Measurements from ENCODE around the gene TSPYL4.

DNA sequence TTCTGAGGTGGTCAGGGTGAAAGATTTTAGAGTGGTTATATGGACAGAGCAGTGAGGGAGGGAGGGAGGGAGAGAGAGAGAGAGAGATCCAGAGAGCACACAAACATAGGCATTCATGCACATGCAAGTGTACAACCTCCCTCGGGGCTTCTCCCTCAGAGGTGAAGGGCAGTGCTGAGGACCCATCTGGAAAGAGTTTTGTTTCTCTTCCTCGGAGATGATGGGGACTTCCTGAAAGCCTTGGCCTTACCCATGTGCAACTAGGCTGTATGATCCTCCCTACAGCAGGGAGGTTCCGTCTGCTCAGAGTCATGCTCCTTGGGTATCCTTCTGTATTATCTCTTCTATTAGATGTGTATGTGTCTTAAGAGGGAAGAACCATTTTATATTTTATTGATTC lies 47.2 kb upstream of the TSPYL4 start:
- TF ChIP-seq, protein P1, sequence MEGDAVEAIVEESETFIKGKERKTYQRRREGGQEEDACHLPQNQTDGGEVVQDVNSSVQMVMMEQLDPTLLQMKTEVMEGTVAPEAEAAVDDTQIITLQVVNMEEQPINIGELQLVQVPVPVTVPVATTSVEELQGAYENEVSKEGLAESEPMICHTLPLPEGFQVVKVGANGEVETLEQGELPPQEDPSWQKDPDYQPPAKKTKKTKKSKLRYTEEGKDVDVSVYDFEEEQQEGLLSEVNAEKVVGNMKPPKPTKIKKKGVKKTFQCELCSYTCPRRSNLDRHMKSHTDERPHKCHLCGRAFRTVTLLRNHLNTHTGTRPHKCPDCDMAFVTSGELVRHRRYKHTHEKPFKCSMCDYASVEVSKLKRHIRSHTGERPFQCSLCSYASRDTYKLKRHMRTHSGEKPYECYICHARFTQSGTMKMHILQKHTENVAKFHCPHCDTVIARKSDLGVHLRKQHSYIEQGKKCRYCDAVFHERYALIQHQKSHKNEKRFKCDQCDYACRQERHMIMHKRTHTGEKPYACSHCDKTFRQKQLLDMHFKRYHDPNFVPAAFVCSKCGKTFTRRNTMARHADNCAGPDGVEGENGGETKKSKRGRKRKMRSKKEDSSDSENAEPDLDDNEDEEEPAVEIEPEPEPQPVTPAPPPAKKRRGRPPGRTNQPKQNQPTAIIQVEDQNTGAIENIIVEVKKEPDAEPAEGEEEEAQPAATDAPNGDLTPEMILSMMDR (IDR thresholded peaks at IDR 0.05; ENCODE audit: insufficient read depth, low read depth, low read length): no peak
- no peak for TF ChIP-seq EZH2 (IDR thresholded peaks at IDR 0.05; ENCODE audit: insufficient read depth, low read length)
